Measurements from ENCODE around the gene KIAA1549. TPM values are rescaled to one million over a fixed set of nuclear protein-coding genes. Genes with fewer than 3 reads are reported as not detected.

Gene KIAA1549
- total RNA-seq, 4 donors from 2014 or later = 0.75 to 2.1 (median 1.2) TPM

DNA sequence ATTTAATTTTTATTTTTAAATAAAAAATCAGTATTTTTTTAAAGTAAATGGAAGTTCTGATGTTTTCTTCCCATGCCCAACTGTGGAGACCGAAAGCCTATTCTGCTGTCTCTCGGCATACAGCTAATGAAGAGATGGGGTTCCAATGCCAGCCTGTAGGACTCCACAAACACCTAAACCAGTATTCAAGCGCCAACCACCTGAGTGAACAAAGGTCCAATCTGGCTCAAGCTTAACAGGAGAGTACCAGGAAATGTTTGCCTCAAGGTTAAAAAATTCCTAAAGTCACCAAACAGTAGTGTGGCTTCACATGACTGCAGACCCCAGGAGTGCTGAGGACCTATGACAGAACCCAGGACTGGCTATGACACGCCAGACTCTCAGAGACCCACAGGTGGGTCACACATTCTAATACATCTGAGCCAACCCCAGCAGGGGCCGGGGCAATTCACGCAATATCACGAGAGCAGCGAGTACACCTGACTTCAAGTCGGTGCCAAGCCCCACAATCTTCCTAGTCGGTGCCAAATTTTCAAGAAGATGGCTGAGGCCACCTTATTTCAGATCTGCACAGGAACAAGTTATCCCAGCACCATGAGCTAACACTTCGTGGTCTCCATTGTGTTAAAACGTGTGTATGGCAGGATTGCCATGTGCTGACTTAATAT is 31.6 kb downstream of the KIAA1549 start:
- TF ChIP-seq, protein P1, sequence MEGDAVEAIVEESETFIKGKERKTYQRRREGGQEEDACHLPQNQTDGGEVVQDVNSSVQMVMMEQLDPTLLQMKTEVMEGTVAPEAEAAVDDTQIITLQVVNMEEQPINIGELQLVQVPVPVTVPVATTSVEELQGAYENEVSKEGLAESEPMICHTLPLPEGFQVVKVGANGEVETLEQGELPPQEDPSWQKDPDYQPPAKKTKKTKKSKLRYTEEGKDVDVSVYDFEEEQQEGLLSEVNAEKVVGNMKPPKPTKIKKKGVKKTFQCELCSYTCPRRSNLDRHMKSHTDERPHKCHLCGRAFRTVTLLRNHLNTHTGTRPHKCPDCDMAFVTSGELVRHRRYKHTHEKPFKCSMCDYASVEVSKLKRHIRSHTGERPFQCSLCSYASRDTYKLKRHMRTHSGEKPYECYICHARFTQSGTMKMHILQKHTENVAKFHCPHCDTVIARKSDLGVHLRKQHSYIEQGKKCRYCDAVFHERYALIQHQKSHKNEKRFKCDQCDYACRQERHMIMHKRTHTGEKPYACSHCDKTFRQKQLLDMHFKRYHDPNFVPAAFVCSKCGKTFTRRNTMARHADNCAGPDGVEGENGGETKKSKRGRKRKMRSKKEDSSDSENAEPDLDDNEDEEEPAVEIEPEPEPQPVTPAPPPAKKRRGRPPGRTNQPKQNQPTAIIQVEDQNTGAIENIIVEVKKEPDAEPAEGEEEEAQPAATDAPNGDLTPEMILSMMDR (IDR thresholded peaks at IDR 0.05; ENCODE audit: low read depth) = no peak

DNA sequence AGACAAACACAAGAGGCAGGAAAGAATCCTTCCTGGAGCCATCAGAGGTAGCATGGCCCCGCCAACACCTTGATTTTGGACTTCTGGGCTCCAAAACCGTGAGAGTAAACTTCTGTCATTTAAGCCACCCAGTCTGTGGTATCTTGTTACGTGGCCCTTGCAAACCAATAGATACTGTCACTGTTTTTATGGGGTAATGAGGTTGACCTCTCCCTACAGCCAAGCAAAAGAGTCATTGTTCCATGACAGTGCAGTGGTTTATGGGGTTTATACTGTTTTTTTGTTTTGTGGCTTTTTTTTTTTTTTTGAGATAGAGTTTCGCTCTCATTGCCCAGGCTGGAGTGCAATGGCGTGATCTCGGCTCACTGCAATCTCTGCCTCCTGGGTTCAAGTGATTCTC is 32.8 kb downstream of the KIAA1549 start:
- TF ChIP-seq, protein P1 (IDR thresholded peaks at IDR 0.05; ENCODE audit: low read depth) = no peak

DNA sequence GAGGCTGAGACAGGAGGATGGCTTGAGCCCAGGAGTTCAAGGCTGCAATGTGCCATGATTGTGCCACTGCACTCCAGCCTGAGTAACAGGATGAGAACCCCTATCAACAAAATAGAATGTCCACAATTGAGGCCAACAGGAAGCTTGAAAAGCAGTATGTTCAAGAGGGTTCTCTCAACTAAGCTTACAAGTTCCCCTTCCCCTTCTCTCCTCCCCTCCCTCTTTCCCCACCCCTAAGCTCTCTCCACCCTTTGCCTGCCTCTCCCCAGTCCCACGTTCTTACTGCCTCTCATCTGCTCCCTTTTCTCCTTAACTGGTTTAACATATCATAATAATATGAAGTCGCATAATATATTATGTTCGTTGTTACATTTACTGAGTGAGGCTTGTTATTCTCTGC is 35.4 kb downstream of the KIAA1549 start:
- TF ChIP-seq, protein P1 (IDR thresholded peaks at IDR 0.05; ENCODE audit: low read depth) = no peak

DNA sequence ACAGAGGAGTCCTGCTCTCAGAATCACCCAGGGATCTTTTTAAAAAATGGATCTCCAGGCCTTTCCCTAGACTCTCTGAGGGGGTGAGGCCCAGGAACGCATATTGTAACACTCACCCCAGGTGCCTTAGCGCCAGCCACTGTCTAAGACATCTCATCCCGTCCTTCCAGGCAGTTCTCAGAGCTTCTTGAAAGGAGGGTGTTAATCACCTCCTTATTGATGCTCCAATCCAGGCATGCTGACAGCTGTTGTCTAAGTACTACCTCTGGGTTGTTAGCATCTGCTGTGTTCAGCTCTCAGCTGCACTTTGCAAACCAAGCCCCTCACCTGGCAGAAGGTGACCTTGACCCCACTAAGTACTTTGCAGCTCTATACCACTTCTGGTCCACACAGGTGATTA is 36.0 kb downstream of the KIAA1549 start:
- TF ChIP-seq, protein P1 (IDR thresholded peaks at IDR 0.05; ENCODE audit: low read depth) = no peak

DNA sequence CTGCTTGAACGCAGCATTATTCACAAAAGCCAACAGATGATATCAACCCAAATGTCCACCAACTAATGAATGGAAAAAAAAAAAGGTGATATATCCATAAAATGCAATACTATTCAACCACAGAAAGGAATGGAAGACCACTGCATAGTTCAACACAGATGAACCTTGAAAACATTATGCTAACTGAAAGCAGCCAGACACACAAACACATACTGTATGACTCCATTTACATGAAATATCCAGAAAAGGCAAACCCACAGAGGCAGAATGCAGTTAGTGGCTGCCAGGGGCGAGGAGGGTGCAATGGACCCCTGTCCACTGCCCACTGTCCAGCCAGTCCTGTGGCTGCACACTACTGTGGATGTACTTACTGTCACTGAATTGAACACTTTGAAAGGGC is 36.6 kb downstream of the KIAA1549 start:
- TF ChIP-seq, protein P1 (IDR thresholded peaks at IDR 0.05; ENCODE audit: low read depth) = no peak

DNA sequence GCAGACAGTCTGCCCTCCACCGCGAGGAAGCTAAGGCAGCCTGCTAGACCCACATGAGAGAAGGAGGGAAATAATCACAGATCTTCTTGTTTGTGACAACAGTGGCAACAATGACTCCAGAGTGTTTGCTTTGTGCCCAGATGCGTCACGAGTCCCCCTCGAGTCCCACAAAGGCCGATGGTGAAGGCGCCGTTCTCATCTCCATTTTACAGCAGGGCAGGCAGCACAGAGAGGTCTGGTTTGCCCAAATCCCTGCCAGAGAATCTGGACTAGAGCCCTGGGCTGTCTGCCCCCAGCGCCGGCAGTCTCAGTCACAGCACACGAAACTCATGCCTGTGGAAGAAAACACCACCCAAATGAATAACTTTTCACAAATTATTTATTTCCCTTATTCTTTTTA is 38.1 kb downstream of the KIAA1549 start:
- TF ChIP-seq, protein P1 (IDR thresholded peaks at IDR 0.05; ENCODE audit: low read depth) = no peak

DNA sequence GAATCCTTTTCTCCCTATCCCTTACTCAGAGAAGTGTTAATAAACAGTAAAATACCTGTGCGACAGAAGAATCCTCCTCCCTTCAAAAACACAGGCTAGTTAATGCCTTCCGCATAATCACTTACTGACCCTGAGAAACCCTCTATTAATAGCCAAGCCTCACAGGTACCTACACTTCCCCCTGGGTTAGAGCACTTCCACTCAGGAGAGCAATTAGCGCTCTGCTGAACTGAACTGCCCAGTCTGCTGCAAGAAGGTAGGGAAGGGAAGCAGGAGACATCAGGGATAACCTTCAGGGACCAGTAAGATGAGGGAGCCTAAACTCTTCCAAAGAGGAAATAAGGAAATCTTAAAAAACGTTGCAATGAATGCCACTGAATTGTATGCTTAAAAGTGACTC is 39.6 kb downstream of the KIAA1549 start:
- TF ChIP-seq, protein P1 (IDR thresholded peaks at IDR 0.05; ENCODE audit: low read depth) = no peak

Measured in subcutaneous adipose tissue (tissue), 4 donors.